Activated naive CD4-positive, alpha-beta T cell treated with anti-CD3 and anti-CD28 coated beads, Interleukin-2, amount 10 ng/mL, durations not matched to agents 7 days and 5 days (primary cell): ENCODE data around the gene PDZRN3.

ENCODE experiments used
- CTCF ChIA-PET: fragments of 350-600 bp; sonication (Branson Sonifier 250); formaldehyde crosslinking; loops from one replicate; lab custom pipeline; 2021; ENCODE audit warnings: antibody characterized with exemption; lab: Charles Lee
- DNase-seq: peaks from one replicate; pipeline ENCODE4 v3.0.0-alpha.2; 2020
- H3K27ac Mint-ChIP-seq: one replicate; pipeline ENCODE4 v1.8.0; 2021; ENCODE audit warnings: mild to moderate bottlenecking, moderate library complexity, mixed read lengths
- H3K27me3 Mint-ChIP-seq: one replicate; pipeline ENCODE4 v1.8.0; 2021; ENCODE audit warnings: mild to moderate bottlenecking, mixed read lengths
- H3K36me3 Mint-ChIP-seq: one replicate; pipeline ENCODE4 v1.8.0; 2021; ENCODE audit warnings: mixed read lengths
- H3K4me1 Mint-ChIP-seq: one replicate; pipeline ENCODE4 v1.8.0; 2021; ENCODE audit warnings: mixed read lengths
- H3K4me3 Mint-ChIP-seq: one replicate; pipeline ENCODE4 v1.8.0; 2021; ENCODE audit warnings: mild to moderate bottlenecking, moderate library complexity, mixed read lengths
- H3K9me3 Mint-ChIP-seq: one replicate; pipeline ENCODE4 v1.8.0; 2021; ENCODE audit warnings: mixed read lengths

PDZRN3 gene

DNA sequence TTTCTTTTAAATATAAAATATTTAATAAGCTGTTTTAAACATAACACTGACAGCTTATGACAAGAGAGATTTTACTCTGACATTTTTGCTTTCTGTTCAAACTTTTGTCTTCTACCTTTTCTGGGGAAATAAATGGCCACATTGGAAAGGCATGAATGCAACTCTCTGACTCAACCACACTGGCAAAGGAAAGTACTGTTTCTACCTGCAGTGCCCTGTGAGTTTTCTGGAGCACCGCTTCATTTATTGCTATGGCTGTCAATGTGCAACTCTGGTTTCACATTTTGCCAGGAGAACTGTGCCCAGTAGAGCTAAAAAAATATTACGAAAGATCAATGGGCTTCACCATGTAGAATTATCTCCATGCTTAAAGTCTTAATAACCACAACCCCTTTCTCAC lies 15.1 kb downstream of the PDZRN3 start:
- H3K4me1 Mint-ChIP-seq: no peaks in the 10 kb centered on the region
- no peak overlapping the region for H3K4me3 Mint-ChIP-seq
- H3K27ac Mint-ChIP-seq: no peak overlapping the region
- no peaks in the 10 kb centered on the region for H3K27me3 Mint-ChIP-seq
- no peak for DNase-seq
- H3K9me3 Mint-ChIP-seq: no peaks in the 10 kb centered on the region
- H3K36me3 Mint-ChIP-seq: no peaks in the 10 kb centered on the region
- CTCF ChIA-PET: no interaction called here

DNA sequence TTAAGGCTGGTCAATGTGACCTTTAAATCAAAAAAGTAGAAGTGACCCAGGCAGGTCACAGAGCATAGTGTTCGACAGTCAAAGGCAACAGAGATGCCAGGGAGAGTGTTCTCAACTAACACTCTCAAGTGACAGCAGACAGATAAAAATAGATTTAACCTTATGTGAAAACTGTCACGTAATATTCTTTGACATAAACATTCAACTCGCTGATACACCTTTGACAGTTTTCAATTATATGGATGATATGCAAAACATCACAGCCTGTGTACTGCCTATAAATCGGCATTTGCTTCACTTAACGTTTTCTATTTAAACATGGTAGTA lies 15.5 kb downstream of the PDZRN3 start:
- no peak for DNase-seq
- no peaks in the 10 kb centered on the region for H3K9me3 Mint-ChIP-seq
- CTCF ChIA-PET: no interaction called here
- H3K27ac Mint-ChIP-seq: no peak overlapping the region
- H3K36me3 Mint-ChIP-seq: no peaks in the 10 kb centered on the region
- H3K4me3 Mint-ChIP-seq: no peak overlapping the region
- H3K27me3 Mint-ChIP-seq: no peaks in the 10 kb centered on the region
- H3K4me1 Mint-ChIP-seq: no peaks in the 10 kb centered on the region

- Mint-ChIP-seq H3K27me3 (no peaks in the 10 kb centered on the region), H3K4me3 (no peak overlapping the region), H3K4me1 (no peaks in the 10 kb centered on the region), H3K27ac (no peak overlapping the region), H3K36me3 (no peaks in the 10 kb centered on the region), H3K9me3 (no peaks in the 10 kb centered on the region)
- CTCF ChIA-PET: no interaction called here
- DNase-seq: no peak
Measured at GRCh38 chr3:73608456-73609314, 16.1 kb downstream of the PDZRN3 start.

GRCh38 chr3:73605861-73606260 lies 18.9 kb downstream of the PDZRN3 start:
- Mint-ChIP-seq H3K9me3 (no peaks in the 10 kb centered on the region), H3K4me1 (no peaks in the 10 kb centered on the region)

GRCh38 chr3:73605412-73605811 lies 19.3 kb downstream of the PDZRN3 start:
- no peaks in the 10 kb centered on the region for H3K27me3 Mint-ChIP-seq
- H3K4me3 Mint-ChIP-seq: no peak overlapping the region
- no peak for DNase-seq
- H3K9me3 Mint-ChIP-seq: no peaks in the 10 kb centered on the region
- H3K4me1 Mint-ChIP-seq: no peaks in the 10 kb centered on the region
- CTCF ChIA-PET: no interaction called here
- H3K36me3 Mint-ChIP-seq: no peaks in the 10 kb centered on the region
- H3K27ac Mint-ChIP-seq: no peak overlapping the region

More at GRCh38 chr3:73605861-73606260, 18.9 kb downstream of the PDZRN3 start:
- CTCF ChIA-PET: no interaction called here
- Mint-ChIP-seq H3K4me3 (no peak overlapping the region), H3K36me3 (no peaks in the 10 kb centered on the region), H3K27me3 (no peaks in the 10 kb centered on the region), H3K27ac (no peak overlapping the region)
- no peak for DNase-seq

DNA sequence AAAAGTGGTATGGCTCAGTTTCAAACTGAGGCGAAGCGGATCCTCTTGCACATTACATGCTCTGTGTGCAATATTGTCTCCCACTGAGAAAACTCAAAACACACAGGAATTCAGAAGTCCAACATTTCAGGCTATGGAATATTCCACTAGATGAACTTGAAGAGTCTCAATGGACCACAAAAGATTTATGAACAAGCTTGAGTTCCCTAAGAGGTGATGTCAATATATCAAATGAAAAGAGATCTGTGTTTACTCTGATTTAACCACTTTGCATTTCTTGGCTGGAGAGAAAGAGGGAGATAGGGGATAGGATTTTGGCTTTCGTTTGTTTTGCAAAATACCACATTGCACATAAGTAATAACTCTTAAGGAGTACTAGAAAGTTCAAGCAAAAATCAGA lies 20.3 kb downstream of the PDZRN3 start:
- no peaks in the 10 kb centered on the region for H3K36me3 Mint-ChIP-seq
- DNase-seq: no peak

GRCh38 chr3:73603762-73604171 lies 21.0 kb downstream of the PDZRN3 start:
- Mint-ChIP-seq H3K4me1 (no peaks in the 10 kb centered on the region), H3K9me3 (no peaks in the 10 kb centered on the region), H3K36me3 (no peaks in the 10 kb centered on the region), H3K27ac (no peak overlapping the region), H3K27me3 (no peaks in the 10 kb centered on the region), H3K4me3 (no peak overlapping the region)
- CTCF ChIA-PET: interaction anchor here (0.7 kb wide), 1 partner anchor 43 kb away, joined by 3 read pairs; no protein-coding TSS in a partner anchor
- no peak for DNase-seq

More for the DNA sequence above, 20.3 kb downstream of the PDZRN3 start:
- Mint-ChIP-seq H3K9me3 (no peaks in the 10 kb centered on the region), H3K4me1 (no peaks in the 10 kb centered on the region), H3K4me3 (no peak overlapping the region), H3K27me3 (no peaks in the 10 kb centered on the region), H3K27ac (no peak overlapping the region)
- CTCF ChIA-PET: no interaction called here

- no peaks in the 10 kb centered on the region for H3K36me3 Mint-ChIP-seq
- no peaks in the 10 kb centered on the region for H3K9me3 Mint-ChIP-seq
- no peak for DNase-seq
- no peaks in the 10 kb centered on the region for H3K4me1 Mint-ChIP-seq
- no peak overlapping the region for H3K27ac Mint-ChIP-seq
- H3K27me3 Mint-ChIP-seq: no peaks in the 10 kb centered on the region
- no peak overlapping the region for H3K4me3 Mint-ChIP-seq
- CTCF ChIA-PET: no interaction called here
Measured at GRCh38 chr3:73602170-73602569, 22.6 kb downstream of the PDZRN3 start.

DNA sequence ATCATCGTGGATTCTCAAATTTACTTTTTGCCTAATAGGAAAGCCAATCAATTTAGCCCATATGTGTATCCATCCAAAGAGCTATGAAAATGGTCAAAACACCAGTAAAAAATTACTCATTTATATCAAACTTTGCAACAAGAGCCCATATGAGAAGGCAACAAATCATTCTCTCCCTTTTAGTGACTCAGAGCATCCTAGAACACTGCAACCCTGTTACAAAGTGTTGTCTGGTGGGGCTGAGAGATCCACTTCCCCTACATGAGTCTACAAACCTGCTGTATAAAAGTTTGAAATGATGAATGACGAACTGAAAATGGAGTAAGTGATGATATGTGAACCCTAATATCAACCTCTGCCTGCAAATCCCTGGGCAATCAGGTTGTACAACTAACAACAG lies 23.3 kb downstream of the PDZRN3 start:
- no peak for DNase-seq
- CTCF ChIA-PET: no interaction called here
- Mint-ChIP-seq H3K36me3 (no peaks in the 10 kb centered on the region), H3K27me3 (no peaks in the 10 kb centered on the region), H3K9me3 (no peaks in the 10 kb centered on the region), H3K4me1 (no peaks in the 10 kb centered on the region), H3K27ac (no peak overlapping the region), H3K4me3 (no peak overlapping the region)

DNA sequence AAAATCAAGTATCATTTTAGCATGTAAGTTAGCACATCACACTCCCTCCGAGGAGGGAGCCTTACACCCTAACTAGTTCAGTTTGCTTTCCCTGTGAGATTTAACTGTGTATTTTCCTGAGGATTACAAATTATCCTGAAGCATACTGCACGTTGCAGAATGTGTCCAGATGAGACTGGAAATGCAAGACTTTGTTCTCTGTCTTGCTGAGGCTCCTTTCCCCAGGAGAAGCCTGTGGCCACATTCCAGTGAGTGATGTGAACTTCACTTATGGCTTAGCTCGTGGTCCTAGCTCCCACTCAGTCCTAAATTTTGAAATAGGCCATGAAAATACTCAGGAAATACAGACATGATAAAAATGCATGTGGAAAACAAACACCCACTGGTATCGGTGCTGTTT lies 23.7 kb downstream of the PDZRN3 start:
- CTCF ChIA-PET: no interaction called here

GRCh38 chr3:73600293-73600938 lies 24.3 kb downstream of the PDZRN3 start:
- Mint-ChIP-seq H3K4me3 (no peak overlapping the region), H3K36me3 (no peaks in the 10 kb centered on the region), H3K27ac (no peak overlapping the region), H3K9me3 (no peaks in the 10 kb centered on the region), H3K4me1 (no peaks in the 10 kb centered on the region), H3K27me3 (no peaks in the 10 kb centered on the region)
- CTCF ChIA-PET: no interaction called here
- DNase-seq: no peak

More for the DNA sequence above, 23.7 kb downstream of the PDZRN3 start:
- Mint-ChIP-seq H3K4me3 (no peak overlapping the region), H3K27ac (no peak overlapping the region), H3K27me3 (no peaks in the 10 kb centered on the region), H3K9me3 (no peaks in the 10 kb centered on the region), H3K4me1 (no peaks in the 10 kb centered on the region), H3K36me3 (no peaks in the 10 kb centered on the region)
- DNase-seq: no peak

GRCh38 chr3:73599605-73600004 lies 25.1 kb downstream of the PDZRN3 start:
- Mint-ChIP-seq H3K27ac (no peak overlapping the region), H3K4me1 (no peaks in the 10 kb centered on the region), H3K27me3 (no peaks in the 10 kb centered on the region), H3K4me3 (no peak overlapping the region), H3K36me3 (no peaks in the 10 kb centered on the region), H3K9me3 (no peaks in the 10 kb centered on the region)
- CTCF ChIA-PET: no interaction called here
- DNase-seq: no peak

GRCh38 chr3:73597476-73597875 lies 27.3 kb downstream of the PDZRN3 start:
- Mint-ChIP-seq H3K27me3 (no peaks in the 10 kb centered on the region), H3K4me1 (no peaks in the 10 kb centered on the region), H3K4me3 (no peak overlapping the region), H3K27ac (no peak overlapping the region), H3K9me3 (no peaks in the 10 kb centered on the region), H3K36me3 (no peaks in the 10 kb centered on the region)
- CTCF ChIA-PET: no interaction called here
- DNase-seq: no peak

GRCh38 chr3:73592154-73593144 lies 32.3 kb downstream of the PDZRN3 start:
- Mint-ChIP-seq H3K4me1 (no peaks in the 10 kb centered on the region), H3K27ac (no peak overlapping the region), H3K27me3 (no peaks in the 10 kb centered on the region), H3K9me3 (no peaks in the 10 kb centered on the region), H3K36me3 (no peaks in the 10 kb centered on the region), H3K4me3 (no peak overlapping the region)
- no peak for DNase-seq
- CTCF ChIA-PET: no interaction called here
